ENCODE data around the gene CFAP20DC. TPM values are rescaled to one million over a fixed set of nuclear protein-coding genes. Genes with fewer than 3 reads are reported as not detected.
"Not testable (repeated sequence)": the region's sequence is repeated elsewhere in the genome, so short reads cannot be mapped to it uniquely, and the experiment has no call there.

The CFAP20DC gene
- total and polyA plus RNA-seq, 10 of the 15 experiments (the other 5 are each of a cell fraction or from before 2014, with no cell fraction given), result 0.53 to 11.6 (median 2.0) TPM

- no peak for TF ChIP-seq MTA2 (IDR thresholded peaks at IDR 0.05; ENCODE audit: low read depth)
- TF ChIP-seq RAD51 (IDR thresholded peaks at IDR 0.05), result no peak
- no peak for TF ChIP-seq MEF2B (IDR thresholded peaks at IDR 0.05; ENCODE audit: partially characterized antibody, poor library complexity, severe bottlenecking)
- TF ChIP-seq IRF4 (IDR thresholded peaks at IDR 0.05; ENCODE audit: low read depth, low read length), result no peak
- no peak for TF ChIP-seq SPI1 (IDR thresholded peaks at IDR 0.05; ENCODE audit: borderline replicate concordance, insufficient read depth, low read depth, low read length)
- in situ Hi-C loops (cut with MboI), result no loop called here
- Histone ChIP-seq H3K36me3 (ENCODE audit: control insufficient read depth in 2 of 2, insufficient read depth in 2 of 2, low read length in 1 of 2) (no peaks in the 10 kb centered on the region), H3K27me3 (replicated peaks in 1 of 2; ENCODE audit: control insufficient read depth in 2 of 2, insufficient read depth in 2 of 2, low read length in 1 of 2) (no peaks in the 10 kb centered on the region), H3K4me1 (ENCODE audit: control insufficient read depth, insufficient read depth, low read length) (no peaks in the 10 kb centered on the region), H3K9me3 (replicated peaks; ENCODE audit: control insufficient read depth, insufficient read depth, low read length) (no peaks in the 10 kb centered on the region), H4K20me1 (ENCODE audit: control insufficient read depth, insufficient read depth) (no peaks in the 10 kb centered on the region), H3K4me2 (ENCODE audit: control insufficient read depth, insufficient read depth) (no peak overlapping the region), H2AFZ (ENCODE audit: control insufficient read depth, low read depth, low read length) (no peak overlapping the region), H3K4me3 (no peak overlapping the region), H3K79me2 (ENCODE audit: control insufficient read depth, insufficient read depth, low read length) (no peaks in the 10 kb centered on the region), H3K27ac (ENCODE audit: control insufficient read depth, insufficient read depth) (no peak overlapping the region), H3K9ac (ENCODE audit: control insufficient read depth, insufficient read depth, low read length) (no peak overlapping the region)
- WGBS (ENCODE audit: insufficient coverage, insufficient replicate concordance, low lambda C conversion rate, missing lambda C conversion rate), result 12% methylated on average over 7 of the region's 7 CpGs
- intact Hi-C loops (cut with micrococcal nuclease; ENCODE audit: unreplicated experiment), result no loop called here
- RAD21 ChIA-PET (ENCODE audit: unreplicated experiment), result no interaction called here
- no TSS peak for BruUV-seq (replicated peaks)
- no peak for DNase-seq (ENCODE audit: low read depth, low spot score)
- no peak for ATAC-seq
- SMC1A ChIA-PET (ENCODE audit: uncharacterized antibody, unreplicated experiment), result interaction anchor here (1.0 to 1.7 kb wide), 2 partner anchors 10 to 44 kb away, joined by 3 to 4 read pairs; no protein-coding TSS in a partner anchor
- CTCF ChIA-PET, result interaction anchor here (1.6 kb wide), 1 partner anchor 24 kb away, joined by 5 read pairs; no protein-coding TSS in a partner anchor
- POLR2A ChIA-PET, result no interaction called here
- no peak for FAIRE-seq
These were observed 201.0 kb downstream of the CFAP20DC start for GRCh38 chr3:58848826-58849225.

- POLR2A ChIA-PET, result not testable (repeated sequence)
These were observed 207.6 kb downstream of the CFAP20DC start for GRCh38 chr3:58842050-58842747.

More at GRCh38 chr3:58842050-58842747, 207.6 kb downstream of the CFAP20DC start:
- H3K27me3 ChIP-seq (replicated peaks in 1 of 2; ENCODE audit: control insufficient read depth in 2 of 2, insufficient read depth in 2 of 2, low read length in 1 of 2); DNase-seq (ENCODE audit: low read depth, low spot score); H3K4me1 ChIP-seq (ENCODE audit: control insufficient read depth, insufficient read depth, low read length); BruUV-seq (replicated peaks); intact Hi-C loops (cut with micrococcal nuclease; ENCODE audit: unreplicated experiment); in situ Hi-C loops (cut with MboI); H3K27ac ChIP-seq (ENCODE audit: control insufficient read depth, insufficient read depth); H4K20me1 ChIP-seq (ENCODE audit: control insufficient read depth, insufficient read depth); H3K9me3 ChIP-seq (replicated peaks; ENCODE audit: control insufficient read depth, insufficient read depth, low read length); RAD21 ChIA-PET (ENCODE audit: unreplicated experiment); H3K4me3 ChIP-seq; ATAC-seq; H2AFZ ChIP-seq (ENCODE audit: control insufficient read depth, low read depth, low read length); H3K36me3 ChIP-seq (ENCODE audit: control insufficient read depth in 2 of 2, insufficient read depth in 2 of 2, low read length in 1 of 2); H3K4me2 ChIP-seq (ENCODE audit: control insufficient read depth, insufficient read depth); FAIRE-seq; SMC1A ChIA-PET (ENCODE audit: uncharacterized antibody, unreplicated experiment); H3K79me2 ChIP-seq (ENCODE audit: control insufficient read depth, insufficient read depth, low read length); H3K9ac ChIP-seq (ENCODE audit: control insufficient read depth, insufficient read depth, low read length): not testable (repeated sequence)
- 55% methylated on average over 13 of the region's 34 CpGs for WGBS (ENCODE audit: insufficient coverage, insufficient replicate concordance, low lambda C conversion rate, missing lambda C conversion rate)
- CTCF ChIA-PET, result interaction anchor here (0.8 to 1.3 kb wide), 2 partner anchors 9 to 18 kb away, joined by 3 to 4 read pairs; no protein-coding TSS in a partner anchor
